ENCODE results near the gene SCGB3A2. TPM values are rescaled to one million over a fixed set of nuclear protein-coding genes. Genes with fewer than 3 reads are reported as not detected.

The SCGB3A2 gene, protein sequence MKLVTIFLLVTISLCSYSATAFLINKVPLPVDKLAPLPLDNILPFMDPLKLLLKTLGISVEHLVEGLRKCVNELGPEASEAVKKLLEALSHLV
- total RNA-seq, result not detected in 2 replicates

DNA sequence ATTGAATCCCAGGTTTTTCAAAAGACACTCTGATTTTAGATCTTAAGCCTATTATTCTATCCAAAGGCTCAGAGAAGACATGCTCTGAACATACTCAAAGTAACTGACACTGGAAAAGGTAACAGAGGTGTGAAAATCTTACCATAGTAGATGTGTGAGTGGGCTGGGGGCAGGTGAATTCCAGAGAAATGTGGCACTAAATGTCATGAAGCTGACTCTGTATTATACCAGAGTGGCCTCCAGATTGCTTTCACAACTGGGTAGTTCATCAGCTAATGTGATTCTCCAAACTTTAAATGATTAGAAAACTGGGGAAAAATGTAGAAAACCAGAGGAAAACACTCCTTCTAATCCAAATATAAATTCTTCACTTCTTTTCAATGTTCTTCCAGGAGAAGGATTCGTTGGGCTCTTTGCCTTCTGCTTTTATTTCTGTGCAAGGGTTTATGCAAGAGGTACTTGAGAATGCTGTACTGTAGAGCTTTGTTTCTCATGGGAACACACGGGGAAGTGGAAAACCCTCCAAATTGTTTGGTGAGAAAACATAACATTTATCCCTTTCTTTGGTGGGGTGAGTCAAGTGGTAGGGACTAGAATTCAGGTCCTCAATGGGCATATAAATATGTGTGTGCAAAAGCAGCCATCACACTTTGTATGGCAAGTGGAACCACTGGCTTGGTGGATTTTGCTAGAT lies at the start of gene SCGB3A2:
SCGB3A2 (plus strand) TSS at position 646 of the 694 bp plus-strand sequence. CDS start 93 bp downstream, outside the sequence.

DNA sequence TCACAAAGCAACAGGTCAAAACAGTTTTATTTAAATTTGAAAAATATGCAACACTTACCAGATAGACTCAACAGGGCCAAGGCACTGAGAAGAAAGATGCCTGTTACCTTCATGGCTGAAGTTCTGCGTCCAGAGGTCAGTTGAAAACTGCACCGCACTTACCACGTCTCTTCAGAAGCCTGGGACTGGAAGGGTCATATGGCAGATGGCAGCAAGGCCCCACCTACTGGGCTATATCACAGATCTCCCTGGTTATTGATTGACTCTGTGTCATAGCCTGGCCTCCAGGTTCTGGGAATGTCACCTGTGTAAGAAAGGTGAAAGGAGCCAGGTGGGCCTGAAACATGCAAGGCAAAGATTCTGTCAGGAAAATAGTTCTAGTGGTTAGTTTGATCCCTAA lies 47.0 kb upstream of the SCGB3A2 start, which contains the start of gene SPINK1:
SPINK1 (minus strand) TSS at position 207 of the 400 bp plus-strand sequence; CDS start at position 113, 94 bp downstream.

DNA sequence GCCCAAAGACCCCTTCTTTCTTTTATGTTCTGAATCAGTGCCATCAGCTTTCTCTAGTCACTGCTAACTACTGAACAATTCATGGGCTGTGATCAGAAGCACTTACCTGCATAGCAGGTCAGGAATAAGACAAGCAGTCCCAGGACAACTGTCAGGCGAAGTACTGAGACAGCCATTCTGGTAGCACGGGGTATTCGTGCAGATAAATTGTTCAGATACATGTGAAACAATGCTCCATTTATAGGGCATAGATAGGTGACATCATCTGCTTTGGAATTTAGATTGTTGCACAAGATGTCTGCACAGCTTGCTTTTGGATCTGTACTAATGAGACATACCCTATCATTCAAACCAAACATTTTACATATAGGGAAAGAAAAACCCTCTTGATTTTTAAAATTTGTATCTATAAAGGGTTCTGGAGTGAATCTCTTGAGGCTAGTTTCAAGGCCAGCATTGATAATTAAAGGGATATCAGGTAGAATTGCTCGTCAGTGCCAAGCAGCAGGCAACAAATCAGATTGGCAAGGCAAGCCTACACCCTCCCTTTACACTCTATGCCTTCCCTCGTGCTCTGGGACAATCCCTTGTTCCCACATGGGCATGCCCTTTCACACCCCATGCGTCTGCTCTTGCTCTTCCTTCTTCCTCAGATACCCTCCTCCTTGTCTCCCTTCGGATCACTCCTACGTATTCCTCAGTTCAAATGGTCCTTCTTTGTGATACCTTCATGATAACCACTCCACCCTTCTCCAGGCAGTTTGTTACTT lies 28.0 kb downstream of the SCGB3A2 start, which contains the start of gene C5orf46:
C5orf46 (minus strand) TSS at position 213 of the 770 bp plus-strand sequence; CDS start at position 176, 37 bp downstream.

Other genes starting within 250 kb of the SCGB3A2 start
- not detected in 2 replicates for gene JAKMIP2, start 96.0 kb upstream of the SCGB3A2 start, total RNA-seq
- not detected in 2 replicates for gene SPINK1, start 47.0 kb upstream of the SCGB3A2 start, total RNA-seq
- gene C5orf46, start 27.8 kb downstream of the SCGB3A2 start, total RNA-seq, result not detected in 2 replicates
- 0.07 and 0.25 TPM in 2 replicates for gene SPINK5, start 185.3 kb downstream of the SCGB3A2 start, total RNA-seq